ENCODE measurements around the gene GLT8D1. TPM values are rescaled to one million over a fixed set of nuclear protein-coding genes. Genes with fewer than 3 reads are reported as not detected.
A peak's percentile ranks its signal among the peaks of the same experiment; 100 is the strongest.

Gene GLT8D1
- total RNA-seq, 1 donor from 2014 or later: 46.4 TPM

- Mint-ChIP-seq H3K9me3 (ENCODE audit: unreplicated experiment) (no peaks in the 10 kb centered on the region), H3K27ac (ENCODE audit: unreplicated experiment) (no peak overlapping the region), H3K36me3 (ENCODE audit: unreplicated experiment) (no peaks in the 10 kb centered on the region), H3K27me3 (ENCODE audit: unreplicated experiment) (no peaks in the 10 kb centered on the region), H3K4me3 (ENCODE audit: unreplicated experiment) (no peak overlapping the region), H3K4me1 (ENCODE audit: low read depth, unreplicated experiment) (no peaks in the 10 kb centered on the region)
- no peak for DNase-seq
- TF ChIP-seq CTCF (IDR thresholded peaks at IDR 0.05; ENCODE audit: partially characterized antibody, unreplicated experiment): no peak
These were observed 37.6 kb upstream of the GLT8D1 start for GRCh38 chr3:52743152-52743551.

DNA sequence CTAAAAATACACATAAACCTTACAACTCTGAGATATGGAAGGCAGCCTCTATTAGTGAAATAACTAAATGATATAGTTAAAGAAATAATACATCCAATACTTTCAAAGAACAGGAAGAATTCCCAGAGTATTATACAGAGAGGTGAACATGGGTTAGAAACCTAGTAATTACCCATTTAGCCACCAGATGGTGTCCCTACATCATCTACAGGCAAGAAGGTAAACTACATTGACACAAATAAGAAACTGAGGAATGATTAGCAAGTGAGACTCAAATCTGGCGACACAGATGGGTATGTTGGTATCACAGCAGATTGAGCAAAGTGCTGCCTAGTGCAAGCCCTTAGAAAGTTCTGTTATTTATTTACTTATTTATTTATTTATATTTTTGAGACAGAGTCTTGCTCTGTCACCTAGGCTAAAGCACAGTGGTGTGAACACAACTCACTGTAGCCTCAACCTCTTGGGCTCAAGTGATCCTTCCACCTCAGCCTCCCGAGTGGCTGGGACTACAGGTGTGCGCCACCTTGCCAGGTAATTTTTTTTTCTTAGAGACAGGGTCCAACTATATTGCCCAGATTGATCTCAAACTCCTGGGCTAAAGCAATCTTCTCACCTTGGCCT is 36.9 kb upstream of the GLT8D1 start:
- H3K27me3 Mint-ChIP-seq (ENCODE audit: unreplicated experiment): no peaks in the 10 kb centered on the region
- no peak overlapping the region for H3K27ac Mint-ChIP-seq (ENCODE audit: unreplicated experiment)
- TF ChIP-seq CTCF (IDR thresholded peaks at IDR 0.05; ENCODE audit: partially characterized antibody, unreplicated experiment): peak; percentile 47
- H3K9me3 Mint-ChIP-seq (ENCODE audit: unreplicated experiment): no peaks in the 10 kb centered on the region
- H3K4me1 Mint-ChIP-seq (ENCODE audit: low read depth, unreplicated experiment): no peaks in the 10 kb centered on the region
- H3K36me3 Mint-ChIP-seq (ENCODE audit: unreplicated experiment): no peaks in the 10 kb centered on the region
- H3K4me3 Mint-ChIP-seq (ENCODE audit: unreplicated experiment): no peak overlapping the region
- DNase-seq: no peak

DNA sequence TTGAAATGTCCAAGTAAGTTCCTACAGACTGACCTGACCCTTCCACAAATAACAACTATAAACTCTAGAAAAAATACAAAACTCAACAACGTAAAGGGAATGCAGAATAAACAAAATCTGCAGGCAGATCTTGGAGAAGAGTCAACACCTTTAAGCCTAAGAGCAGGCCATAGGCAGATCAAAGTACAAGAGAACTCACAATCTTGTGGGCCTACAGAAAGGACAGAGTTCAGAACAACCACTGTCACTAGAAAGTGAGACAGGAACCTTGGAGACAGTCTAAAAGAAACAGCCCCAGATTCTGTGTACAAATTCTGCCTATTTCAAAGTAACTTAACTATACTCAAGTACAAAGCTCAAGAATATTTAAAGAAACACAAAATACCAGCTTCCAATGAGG is 34.1 kb upstream of the GLT8D1 start:
- Mint-ChIP-seq H3K36me3 (ENCODE audit: unreplicated experiment) (no peaks in the 10 kb centered on the region), H3K4me1 (ENCODE audit: low read depth, unreplicated experiment) (no peaks in the 10 kb centered on the region), H3K27me3 (ENCODE audit: unreplicated experiment) (no peaks in the 10 kb centered on the region), H3K27ac (ENCODE audit: unreplicated experiment) (no peak overlapping the region), H3K4me3 (ENCODE audit: unreplicated experiment) (no peak overlapping the region), H3K9me3 (ENCODE audit: unreplicated experiment) (no peaks in the 10 kb centered on the region)
- DNase-seq: no peak
- no peak for TF ChIP-seq CTCF (IDR thresholded peaks at IDR 0.05; ENCODE audit: partially characterized antibody, unreplicated experiment)

DNA sequence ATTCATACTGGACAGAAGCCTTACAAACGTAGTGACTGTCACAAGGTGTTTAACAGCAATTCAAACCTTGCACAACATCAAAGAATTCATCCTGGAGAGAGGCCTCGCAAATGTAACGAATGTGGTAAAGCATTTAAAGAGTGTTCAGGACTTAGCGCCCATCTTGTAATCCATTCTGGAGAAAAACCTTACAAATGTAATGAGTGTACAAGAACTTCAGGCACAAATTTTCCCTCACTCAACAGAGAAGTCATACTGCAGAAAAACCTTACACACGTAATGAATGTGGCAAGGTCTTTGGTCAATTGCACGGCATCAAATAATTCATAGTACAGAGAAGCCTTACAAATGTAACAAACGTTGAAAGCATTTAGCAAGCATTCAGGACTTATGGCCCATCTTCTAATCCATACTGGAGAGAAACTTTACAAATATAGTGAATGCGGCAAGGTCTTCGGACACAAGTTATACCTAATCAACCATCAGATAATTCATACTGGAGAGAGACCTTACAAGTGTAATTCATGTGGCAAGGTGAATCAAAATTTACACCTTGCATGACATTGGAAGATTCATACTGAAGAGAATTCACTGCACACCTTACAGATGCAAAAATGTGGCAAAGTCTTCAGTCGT is 27.8 kb upstream of the GLT8D1 start:
- H3K9me3 Mint-ChIP-seq (ENCODE audit: unreplicated experiment): peaks cover 6% of the 10 kb centered on the region
- DNase-seq: no peak
- no peak overlapping the region for H3K27ac Mint-ChIP-seq (ENCODE audit: unreplicated experiment)
- peaks cover 39% of the 10 kb centered on the region for H3K36me3 Mint-ChIP-seq (ENCODE audit: unreplicated experiment)
- H3K27me3 Mint-ChIP-seq (ENCODE audit: unreplicated experiment): no peaks in the 10 kb centered on the region
- no peaks in the 10 kb centered on the region for H3K4me1 Mint-ChIP-seq (ENCODE audit: low read depth, unreplicated experiment)
- TF ChIP-seq CTCF (IDR thresholded peaks at IDR 0.05; ENCODE audit: partially characterized antibody, unreplicated experiment): no peak
- no peak overlapping the region for H3K4me3 Mint-ChIP-seq (ENCODE audit: unreplicated experiment)

GRCh38 chr3:52731590-52731989 is 26.0 kb upstream of the GLT8D1 start:
- H3K9me3 Mint-ChIP-seq (ENCODE audit: unreplicated experiment): peaks cover 9% of the 10 kb centered on the region

More at GRCh38 chr3:52731590-52731989, 26.0 kb upstream of the GLT8D1 start:
- H3K4me1 Mint-ChIP-seq (ENCODE audit: low read depth, unreplicated experiment): no peaks in the 10 kb centered on the region
- H3K27ac Mint-ChIP-seq (ENCODE audit: unreplicated experiment): no peak overlapping the region
- TF ChIP-seq CTCF (IDR thresholded peaks at IDR 0.05; ENCODE audit: partially characterized antibody, unreplicated experiment): no peak
- DNase-seq: no peak
- peaks cover 52% of the 10 kb centered on the region for H3K36me3 Mint-ChIP-seq (ENCODE audit: unreplicated experiment)
- H3K27me3 Mint-ChIP-seq (ENCODE audit: unreplicated experiment): no peaks in the 10 kb centered on the region
- no peak overlapping the region for H3K4me3 Mint-ChIP-seq (ENCODE audit: unreplicated experiment)
